GM12878 (cell line): Measurements from ENCODE around the gene NOP9. TPM values are rescaled to one million over a fixed set of nuclear protein-coding genes. Genes with fewer than 3 reads are reported as not detected.

Source experiments
- ATAC-seq: fragments of 200-7000 bp; cut with Tn5 transposase; 3 replicates; pipeline ENCODE4 v1.9.1; 2020; ENCODE audit warnings: mild to moderate bottlenecking, moderate library complexity
- BruUV-seq: library from RNA; stranded (reverse); fragments of 400-500 nt; replicated peaks from 2 replicates; lab custom pipeline; 2021; lab: Mats Ljungman, UMichigan
- CTCF ChIA-PET: fragments of 300-600 bp; sonication (Branson Sonifier 250); formaldehyde crosslinking; extraction: SDS; loops from one replicate; lab custom pipeline; 2021; ENCODE audit warnings: inconsistent platforms; lab: Yijun Ruan, JAX
- POLR2A ChIA-PET: fragments of 350-600 bp; formaldehyde crosslinking; extraction: SDS; loops from one replicate; lab custom pipeline; 2021; ENCODE audit warnings: inconsistent platforms; lab: Charles Lee
- RAD21 ChIA-PET: fragments of 300-600 bp; sonication (Branson Sonifier 250); formaldehyde crosslinking; loops from one replicate; lab custom pipeline; 2023; ENCODE audit warnings: antibody characterized with exemption; ENCODE audit not compliant: unreplicated experiment; lab: Charles Lee
- SMC1A ChIA-PET: fragments of 300-600 bp; sonication (Branson Sonifier 250); formaldehyde crosslinking; loops from one replicate; lab custom pipeline; 2023; ENCODE audit not compliant: unreplicated experiment, uncharacterized antibody; lab: Charles Lee
- DNase-seq: peaks from one replicate; pipeline ENCODE4 v3.0.0-alpha.2; 2011; ENCODE audit warnings: low read depth, low spot score
- FAIRE-seq: peaks from 3 replicates; lab custom pipeline; 2011; peaks lifted over from hg19 to GRCh38; lab: Jason Lieb, UNC
- H2AFZ ChIP-seq: 2 replicates; pipeline ENCODE4 v1.6.0; 2011; ENCODE audit warnings: low read depth, low read length, control low read depth; ENCODE audit not compliant: control insufficient read depth
- H3K27ac ChIP-seq: 2 replicates; pipeline ENCODE4 v1.5.1; 2011; ENCODE audit warnings: control low read depth; ENCODE audit not compliant: control insufficient read depth, insufficient read depth
- H3K27me3 ChIP-seq, 2 experiments: replicated peaks in 1 of 2; 2 replicates each; pipeline versions ENCODE4 v1.6.0 to v1.6.1; 2011; ENCODE audit warnings: low read length in 1 of 2; ENCODE audit not compliant: control insufficient read depth in 2 of 2, insufficient read depth in 2 of 2
- H3K36me3 ChIP-seq, 2 experiments: 2 replicates each; pipeline ENCODE4 v1.5.1; 2011; ENCODE audit warnings: low read length in 1 of 2; ENCODE audit not compliant: control insufficient read depth in 2 of 2, insufficient read depth in 2 of 2
- H3K4me1 ChIP-seq: 2 replicates; pipeline ENCODE4 v1.6.1; 2011; ENCODE audit warnings: mild to moderate bottlenecking, low read length, moderate library complexity, mixed read lengths; ENCODE audit not compliant: control insufficient read depth, insufficient read depth
- H3K4me2 ChIP-seq: 2 replicates; pipeline ENCODE4 v1.6.0; 2011; ENCODE audit warnings: control low read depth; ENCODE audit not compliant: control insufficient read depth, insufficient read depth
- H3K4me3 ChIP-seq: fragments of 200-600 bp; sonication (generic); 2 replicates; pipeline ENCODE4 v1.5.1; 2016
- H3K79me2 ChIP-seq: 2 replicates; pipeline ENCODE4 v1.6.0; 2011; ENCODE audit warnings: low read length; ENCODE audit not compliant: control insufficient read depth, insufficient read depth
- H3K9ac ChIP-seq: 2 replicates; pipeline ENCODE4 v1.8.0; 2011; ENCODE audit warnings: low read length, control low read depth, mixed read lengths; ENCODE audit not compliant: control insufficient read depth, insufficient read depth
- H3K9me3 ChIP-seq: replicated peaks from 3 replicates; pipeline ENCODE4 v1.5.1; 2011; ENCODE audit warnings: mild to moderate bottlenecking, low read length; ENCODE audit not compliant: control insufficient read depth, insufficient read depth
- H4K20me1 ChIP-seq: 2 replicates; pipeline ENCODE4 v1.6.0; 2011; ENCODE audit not compliant: control insufficient read depth, insufficient read depth
- GATAD2B ChIP-seq: fragments of 450-650 bp; conservative IDR thresholded peaks from 2 replicates; pipeline ENCODE4 v1.6.1; 2017; ENCODE audit warnings: low read depth, mild to moderate bottlenecking, moderate library complexity
- LARP7 ChIP-seq: fragments of 450-650 bp; IDR thresholded peaks from 2 replicates; pipeline ENCODE4 v1.6.1; 2017; ENCODE audit warnings: mild to moderate bottlenecking
- PAX8 ChIP-seq: fragments of 450-650 bp; IDR thresholded peaks from 2 replicates; pipeline ENCODE4 v1.6.1; 2017; ENCODE audit warnings: mild to moderate bottlenecking, moderate library complexity
- POLR2A ChIP-seq: IDR thresholded peaks from 2 replicates; pipeline ENCODE4 v1.6.1; 2011; ENCODE audit warnings: low read depth, mild to moderate bottlenecking, low read length
- SMAD1 ChIP-seq: fragments of 450-650 bp; IDR thresholded peaks from 2 replicates; pipeline ENCODE4 v1.6.1; 2018; ENCODE audit warnings: mild to moderate bottlenecking, low read depth; ENCODE audit not compliant: partially characterized antibody
- ZNF217 ChIP-seq: fragments of 450-650 bp; IDR thresholded peaks from 2 replicates; pipeline ENCODE4 v1.6.1; 2017; ENCODE audit warnings: antibody characterized with exemption, mild to moderate bottlenecking
- ZSCAN29 ChIP-seq: fragments of 450-650 bp; IDR thresholded peaks from 2 replicates; pipeline ENCODE4 v1.6.1; 2017; ENCODE audit warnings: mild to moderate bottlenecking, moderate library complexity
- WGBS: methylation state at CpG from one replicate; pipeline ENCODE4 v1.1.6; 2016; ENCODE audit warnings: low lambda C conversion rate; ENCODE audit not compliant: insufficient replicate concordance, insufficient coverage; ENCODE audit errors: missing lambda C conversion rate; 5-methylcytosine and 5-hydroxymethylcytosine counted together
- in situ Hi-C: fragments of 300-500 bp; cut with MboI; formaldehyde crosslinking; loops from 9 replicates; pipeline ENCODE4 v1.14.3; 2018; ENCODE audit warnings: mixed read lengths
- intact Hi-C: fragments of 100-400 bp; cut with micrococcal nuclease; formaldehyde crosslinking; loops from one replicate; pipeline ENCODE4 v1.14.2; 2022; ENCODE audit not compliant: unreplicated experiment
- polyA plus RNA-seq, 11 experiments: library from polyadenylated mRNA; depleted of rRNA in 4 of 11; unstranded in 6 of 11; stranded (reverse) in 5 of 11; fragments of >200 nt; fragmentation: Nextera tagmentation in 4 of 11; fragmentation: Illumina TruSeq in 1 of 11; extraction: Ambion mirVana in 4 of 11; extraction: Trizol in 1 of 11; gene quantifications; 1 replicate in 1 of 11; 2 replicates in 10 of 11; pipeline versions ENCODE4 v1.2.1 to v1.2.3, GENCODE V29; 2011 to 2016; ENCODE audit warnings: inconsistent platforms in 2 of 11, missing spikeins in 2 of 11, low read depth in 1 of 11
- total RNA-seq, 4 experiments: library from RNA; depleted of rRNA in 3 of 4; stranded (reverse); fragments of >200 nt in 3 of 4; fragmentation: Illumina TruSeq in 1 of 4; extraction: Trizol in 1 of 4; gene quantifications; 2 replicates each; pipeline versions ENCODE4 v1.2.1 to v1.2.3, GENCODE V29; 2013 to 2021
- TF ChIP-seq, protein P1 (sequence below): IDR thresholded peaks from 2 replicates; pipeline ENCODE4 v1.6.1; 2012; ENCODE audit warnings: mild to moderate bottlenecking, low read depth, low read length
- TF ChIP-seq, protein P2 (sequence below): fragments of 450-650 bp; IDR thresholded peaks from 2 replicates; pipeline ENCODE4 v1.6.1; 2017; ENCODE audit warnings: antibody characterized with exemption, mild to moderate bottlenecking, moderate library complexity
- TF ChIP-seq, protein P3 (sequence below): fragments of 450-650 bp; IDR thresholded peaks from 2 replicates; pipeline ENCODE4 v1.6.1; 2016; ENCODE audit warnings: mild to moderate bottlenecking
- TF ChIP-seq, protein P4 (sequence below): IDR thresholded peaks from 2 replicates; pipeline ENCODE4 v1.6.1; 2012; ENCODE audit warnings: low read depth, low read length, improper control_type of control experiment

The NOP9 gene
- total and polyA plus RNA-seq, 10 of the 15 experiments (the other 5 are each of a cell fraction or from before 2014, with no cell fraction given), result 2.4 to 43.9 (median 20.3) TPM

DNA sequence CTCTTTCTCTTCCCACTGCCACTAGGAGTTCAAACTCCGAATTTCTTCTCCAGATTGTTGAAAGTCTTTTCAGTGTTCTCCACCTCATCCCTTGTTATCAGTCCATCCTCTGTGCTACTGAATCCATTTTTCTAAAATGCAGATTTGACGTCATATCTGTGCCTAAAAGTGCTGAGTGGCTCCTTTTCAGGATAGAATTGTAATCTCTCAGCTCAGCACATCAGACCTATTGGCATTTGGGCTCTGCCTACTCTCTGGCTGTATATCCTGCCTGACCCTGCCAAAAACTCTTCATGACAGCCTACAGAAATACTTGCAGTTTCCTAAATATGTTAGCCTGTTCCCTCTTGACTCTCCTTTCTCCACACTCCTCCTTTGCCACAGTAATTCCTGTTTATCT, 27.2 kb upstream of the NOP9 start:
- in situ Hi-C loops, result no loop called here
- intact Hi-C loops, result no loop called here
- 0 out of 2 replicates have a peak overlapping the region, but pooled peaks have one; percentile 99 for H3K9ac ChIP-seq

More for the DNA sequence above, 27.2 kb upstream of the NOP9 start:
- Histone ChIP-seq H3K9me3 (no peaks in the 10 kb centered on the region), H3K4me1 (peaks cover 32% of the 10 kb centered on the region), H3K79me2 (peaks cover 14% of the 10 kb centered on the region), H3K4me2 (peak overlapping the region; percentile 35), H2AFZ (no peak overlapping the region), H4K20me1 (no peaks in the 10 kb centered on the region), H3K27ac (peak overlapping the region; percentile 99; the same call in 1 of the 2 replicates), H3K4me3 (peak overlapping the region; percentile 88; the same call in 1 of the 2 replicates), H3K27me3 (no peaks in the 10 kb centered on the region), H3K36me3 (peaks cover 3 to 11% of the 10 kb centered on the region in 2 experiments; a peak in 3 of 4 replicates)
- DNase-seq (no peak), ATAC-seq (no peak), FAIRE-seq (no peak)
- TF ChIP-seq, protein P1, sequence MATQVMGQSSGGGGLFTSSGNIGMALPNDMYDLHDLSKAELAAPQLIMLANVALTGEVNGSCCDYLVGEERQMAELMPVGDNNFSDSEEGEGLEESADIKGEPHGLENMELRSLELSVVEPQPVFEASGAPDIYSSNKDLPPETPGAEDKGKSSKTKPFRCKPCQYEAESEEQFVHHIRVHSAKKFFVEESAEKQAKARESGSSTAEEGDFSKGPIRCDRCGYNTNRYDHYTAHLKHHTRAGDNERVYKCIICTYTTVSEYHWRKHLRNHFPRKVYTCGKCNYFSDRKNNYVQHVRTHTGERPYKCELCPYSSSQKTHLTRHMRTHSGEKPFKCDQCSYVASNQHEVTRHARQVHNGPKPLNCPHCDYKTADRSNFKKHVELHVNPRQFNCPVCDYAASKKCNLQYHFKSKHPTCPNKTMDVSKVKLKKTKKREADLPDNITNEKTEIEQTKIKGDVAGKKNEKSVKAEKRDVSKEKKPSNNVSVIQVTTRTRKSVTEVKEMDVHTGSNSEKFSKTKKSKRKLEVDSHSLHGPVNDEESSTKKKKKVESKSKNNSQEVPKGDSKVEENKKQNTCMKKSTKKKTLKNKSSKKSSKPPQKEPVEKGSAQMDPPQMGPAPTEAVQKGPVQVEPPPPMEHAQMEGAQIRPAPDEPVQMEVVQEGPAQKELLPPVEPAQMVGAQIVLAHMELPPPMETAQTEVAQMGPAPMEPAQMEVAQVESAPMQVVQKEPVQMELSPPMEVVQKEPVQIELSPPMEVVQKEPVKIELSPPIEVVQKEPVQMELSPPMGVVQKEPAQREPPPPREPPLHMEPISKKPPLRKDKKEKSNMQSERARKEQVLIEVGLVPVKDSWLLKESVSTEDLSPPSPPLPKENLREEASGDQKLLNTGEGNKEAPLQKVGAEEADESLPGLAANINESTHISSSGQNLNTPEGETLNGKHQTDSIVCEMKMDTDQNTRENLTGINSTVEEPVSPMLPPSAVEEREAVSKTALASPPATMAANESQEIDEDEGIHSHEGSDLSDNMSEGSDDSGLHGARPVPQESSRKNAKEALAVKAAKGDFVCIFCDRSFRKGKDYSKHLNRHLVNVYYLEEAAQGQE, result no peak
- no peak for TF ChIP-seq ZSCAN29
- TF ChIP-seq PAX8, result no peak
- no peak for TF ChIP-seq LARP7
- no peak for TF ChIP-seq GATAD2B
- TF ChIP-seq, protein P2, sequence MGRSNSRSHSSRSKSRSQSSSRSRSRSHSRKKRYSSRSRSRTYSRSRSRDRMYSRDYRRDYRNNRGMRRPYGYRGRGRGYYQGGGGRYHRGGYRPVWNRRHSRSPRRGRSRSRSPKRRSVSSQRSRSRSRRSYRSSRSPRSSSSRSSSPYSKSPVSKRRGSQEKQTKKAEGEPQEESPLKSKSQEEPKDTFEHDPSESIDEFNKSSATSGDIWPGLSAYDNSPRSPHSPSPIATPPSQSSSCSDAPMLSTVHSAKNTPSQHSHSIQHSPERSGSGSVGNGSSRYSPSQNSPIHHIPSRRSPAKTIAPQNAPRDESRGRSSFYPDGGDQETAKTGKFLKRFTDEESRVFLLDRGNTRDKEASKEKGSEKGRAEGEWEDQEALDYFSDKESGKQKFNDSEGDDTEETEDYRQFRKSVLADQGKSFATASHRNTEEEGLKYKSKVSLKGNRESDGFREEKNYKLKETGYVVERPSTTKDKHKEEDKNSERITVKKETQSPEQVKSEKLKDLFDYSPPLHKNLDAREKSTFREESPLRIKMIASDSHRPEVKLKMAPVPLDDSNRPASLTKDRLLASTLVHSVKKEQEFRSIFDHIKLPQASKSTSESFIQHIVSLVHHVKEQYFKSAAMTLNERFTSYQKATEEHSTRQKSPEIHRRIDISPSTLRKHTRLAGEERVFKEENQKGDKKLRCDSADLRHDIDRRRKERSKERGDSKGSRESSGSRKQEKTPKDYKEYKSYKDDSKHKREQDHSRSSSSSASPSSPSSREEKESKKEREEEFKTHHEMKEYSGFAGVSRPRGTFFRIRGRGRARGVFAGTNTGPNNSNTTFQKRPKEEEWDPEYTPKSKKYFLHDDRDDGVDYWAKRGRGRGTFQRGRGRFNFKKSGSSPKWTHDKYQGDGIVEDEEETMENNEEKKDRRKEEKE, result no peak
- no peak for TF ChIP-seq POLR2A
- no peak for TF ChIP-seq SMAD1
- TF ChIP-seq, protein P3, sequence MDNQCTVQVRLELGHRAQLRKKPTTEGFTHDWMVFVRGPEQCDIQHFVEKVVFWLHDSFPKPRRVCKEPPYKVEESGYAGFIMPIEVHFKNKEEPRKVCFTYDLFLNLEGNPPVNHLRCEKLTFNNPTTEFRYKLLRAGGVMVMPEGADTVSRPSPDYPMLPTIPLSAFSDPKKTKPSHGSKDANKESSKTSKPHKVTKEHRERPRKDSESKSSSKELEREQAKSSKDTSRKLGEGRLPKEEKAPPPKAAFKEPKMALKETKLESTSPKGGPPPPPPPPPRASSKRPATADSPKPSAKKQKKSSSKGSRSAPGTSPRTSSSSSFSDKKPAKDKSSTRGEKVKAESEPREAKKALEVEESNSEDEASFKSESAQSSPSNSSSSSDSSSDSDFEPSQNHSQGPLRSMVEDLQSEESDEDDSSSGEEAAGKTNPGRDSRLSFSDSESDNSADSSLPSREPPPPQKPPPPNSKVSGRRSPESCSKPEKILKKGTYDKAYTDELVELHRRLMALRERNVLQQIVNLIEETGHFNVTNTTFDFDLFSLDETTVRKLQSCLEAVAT, result no peak
- TF ChIP-seq, protein P4, sequence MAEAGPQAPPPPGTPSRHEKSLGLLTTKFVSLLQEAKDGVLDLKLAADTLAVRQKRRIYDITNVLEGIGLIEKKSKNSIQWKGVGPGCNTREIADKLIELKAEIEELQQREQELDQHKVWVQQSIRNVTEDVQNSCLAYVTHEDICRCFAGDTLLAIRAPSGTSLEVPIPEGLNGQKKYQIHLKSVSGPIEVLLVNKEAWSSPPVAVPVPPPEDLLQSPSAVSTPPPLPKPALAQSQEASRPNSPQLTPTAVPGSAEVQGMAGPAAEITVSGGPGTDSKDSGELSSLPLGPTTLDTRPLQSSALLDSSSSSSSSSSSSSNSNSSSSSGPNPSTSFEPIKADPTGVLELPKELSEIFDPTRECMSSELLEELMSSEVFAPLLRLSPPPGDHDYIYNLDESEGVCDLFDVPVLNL, result no peak
- no peak for TF ChIP-seq ZNF217
- ChIA-PET CTCF (interaction anchor here (0.7 to 17.1 kb wide), 8 partner anchors 8 to 125 kb away, joined by 3 to 269 read pairs (median 19); partner anchors contain the start of genes CIDEB, DHRS1, IRF9 and MDP1), SMC1A (interaction anchor here (1.4 to 8.9 kb wide), 6 partner anchors 18 to 170 kb away, joined by 3 to 141 read pairs (median 7); partner anchors contain the start of genes DHRS1, NOP9, SDR39U1 and TINF2), RAD21 (interaction anchor here (1.8 to 5.6 kb wide), 6 partner anchors 8 to 84 kb away, joined by 4 to 59 read pairs (median 18); partner anchors contain the start of genes IPO4 and TINF2), POLR2A (interaction anchor here (1.1 to 10.9 kb wide), 6 partner anchors 21 to 125 kb away, joined by 3 to 171 read pairs (median 6); partner anchors contain the start of genes CHMP4A, CIDEB, RNF31 and TINF2)
- WGBS, result 100% methylated on average over 2 of the region's 2 CpGs
- BruUV-seq, result no TSS peak
